ENCODE results near the gene GM2A.

DNA sequence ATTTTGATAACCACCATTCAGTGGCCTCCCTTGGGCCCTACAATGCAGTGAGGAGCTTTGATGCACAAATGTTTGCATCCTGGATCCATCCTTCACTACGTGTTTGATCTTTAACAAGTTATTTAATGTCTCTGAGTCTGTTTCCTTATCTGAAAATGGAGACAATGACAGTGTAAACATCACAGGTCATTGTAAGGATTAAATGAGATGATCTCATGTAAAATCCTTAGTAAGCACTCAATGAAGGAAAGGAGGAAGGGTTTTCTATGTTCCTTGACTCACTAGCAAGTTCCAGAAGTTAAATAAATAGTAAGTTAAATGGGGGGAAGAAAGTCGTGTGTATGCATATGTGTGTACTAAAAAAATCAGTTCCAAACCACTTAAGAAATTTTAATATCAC lies 60.4 kb downstream of the GM2A start:
- TF ChIP-seq, protein P1, sequence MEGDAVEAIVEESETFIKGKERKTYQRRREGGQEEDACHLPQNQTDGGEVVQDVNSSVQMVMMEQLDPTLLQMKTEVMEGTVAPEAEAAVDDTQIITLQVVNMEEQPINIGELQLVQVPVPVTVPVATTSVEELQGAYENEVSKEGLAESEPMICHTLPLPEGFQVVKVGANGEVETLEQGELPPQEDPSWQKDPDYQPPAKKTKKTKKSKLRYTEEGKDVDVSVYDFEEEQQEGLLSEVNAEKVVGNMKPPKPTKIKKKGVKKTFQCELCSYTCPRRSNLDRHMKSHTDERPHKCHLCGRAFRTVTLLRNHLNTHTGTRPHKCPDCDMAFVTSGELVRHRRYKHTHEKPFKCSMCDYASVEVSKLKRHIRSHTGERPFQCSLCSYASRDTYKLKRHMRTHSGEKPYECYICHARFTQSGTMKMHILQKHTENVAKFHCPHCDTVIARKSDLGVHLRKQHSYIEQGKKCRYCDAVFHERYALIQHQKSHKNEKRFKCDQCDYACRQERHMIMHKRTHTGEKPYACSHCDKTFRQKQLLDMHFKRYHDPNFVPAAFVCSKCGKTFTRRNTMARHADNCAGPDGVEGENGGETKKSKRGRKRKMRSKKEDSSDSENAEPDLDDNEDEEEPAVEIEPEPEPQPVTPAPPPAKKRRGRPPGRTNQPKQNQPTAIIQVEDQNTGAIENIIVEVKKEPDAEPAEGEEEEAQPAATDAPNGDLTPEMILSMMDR (IDR thresholded peaks at IDR 0.05), result no peak
- TF ChIP-seq JUN (CRISPR knock-in tag; IDR thresholded peaks at IDR 0.05) (no peak), ELF4 (CRISPR knock-in tag; IDR thresholded peaks at IDR 0.05; ENCODE audit: low read depth) (no peak), MLX (CRISPR knock-in tag; IDR thresholded peaks at IDR 0.05) (no peak), ZNF512 (CRISPR knock-in tag; IDR thresholded peaks at IDR 0.05; ENCODE audit: borderline replicate concordance) (no peak), IRF1 (CRISPR knock-in tag; IDR thresholded peaks at IDR 0.05) (no peak), GRHL2 (CRISPR knock-in tag; IDR thresholded peaks at IDR 0.05; ENCODE audit: insufficient replicate concordance, severe bottlenecking) (no peak), ZNF138 (CRISPR knock-in tag; conservative IDR thresholded peaks at IDR 0.05) (no peak), TEAD4 (CRISPR knock-in tag; IDR thresholded peaks at IDR 0.05) (no peak), STAT6 (CRISPR knock-in tag; conservative IDR thresholded peaks at IDR 0.05; ENCODE audit: low read depth) (no peak), NR2C2 (CRISPR knock-in tag; IDR thresholded peaks at IDR 0.05) (no peak)
- TF ChIP-seq, protein P2, sequence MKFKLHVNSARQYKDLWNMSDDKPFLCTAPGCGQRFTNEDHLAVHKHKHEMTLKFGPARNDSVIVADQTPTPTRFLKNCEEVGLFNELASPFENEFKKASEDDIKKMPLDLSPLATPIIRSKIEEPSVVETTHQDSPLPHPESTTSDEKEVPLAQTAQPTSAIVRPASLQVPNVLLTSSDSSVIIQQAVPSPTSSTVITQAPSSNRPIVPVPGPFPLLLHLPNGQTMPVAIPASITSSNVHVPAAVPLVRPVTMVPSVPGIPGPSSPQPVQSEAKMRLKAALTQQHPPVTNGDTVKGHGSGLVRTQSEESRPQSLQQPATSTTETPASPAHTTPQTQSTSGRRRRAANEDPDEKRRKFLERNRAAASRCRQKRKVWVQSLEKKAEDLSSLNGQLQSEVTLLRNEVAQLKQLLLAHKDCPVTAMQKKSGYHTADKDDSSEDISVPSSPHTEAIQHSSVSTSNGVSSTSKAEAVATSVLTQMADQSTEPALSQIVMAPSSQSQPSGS (CRISPR knock-in tag; IDR thresholded peaks at IDR 0.05; ENCODE audit: borderline replicate concordance, low read depth), result no peak
